ENCODE measurements around the gene MRC1. TPM values are rescaled to one million over a fixed set of nuclear protein-coding genes. Genes with fewer than 3 reads are reported as not detected.
A peak's percentile ranks its signal among the peaks of the same experiment; 100 is the strongest.

Gene MRC1
- total RNA-seq, 1 experiment from 2014 or later: 0.07 TPM

GRCh38 chr10:17781856-17782255 lies 27.3 kb upstream of the MRC1 start:
- TF ChIP-seq EZH2 (IDR thresholded peaks at IDR 0.05; ENCODE audit: low read depth): no peak
- TF ChIP-seq, protein P1, sequence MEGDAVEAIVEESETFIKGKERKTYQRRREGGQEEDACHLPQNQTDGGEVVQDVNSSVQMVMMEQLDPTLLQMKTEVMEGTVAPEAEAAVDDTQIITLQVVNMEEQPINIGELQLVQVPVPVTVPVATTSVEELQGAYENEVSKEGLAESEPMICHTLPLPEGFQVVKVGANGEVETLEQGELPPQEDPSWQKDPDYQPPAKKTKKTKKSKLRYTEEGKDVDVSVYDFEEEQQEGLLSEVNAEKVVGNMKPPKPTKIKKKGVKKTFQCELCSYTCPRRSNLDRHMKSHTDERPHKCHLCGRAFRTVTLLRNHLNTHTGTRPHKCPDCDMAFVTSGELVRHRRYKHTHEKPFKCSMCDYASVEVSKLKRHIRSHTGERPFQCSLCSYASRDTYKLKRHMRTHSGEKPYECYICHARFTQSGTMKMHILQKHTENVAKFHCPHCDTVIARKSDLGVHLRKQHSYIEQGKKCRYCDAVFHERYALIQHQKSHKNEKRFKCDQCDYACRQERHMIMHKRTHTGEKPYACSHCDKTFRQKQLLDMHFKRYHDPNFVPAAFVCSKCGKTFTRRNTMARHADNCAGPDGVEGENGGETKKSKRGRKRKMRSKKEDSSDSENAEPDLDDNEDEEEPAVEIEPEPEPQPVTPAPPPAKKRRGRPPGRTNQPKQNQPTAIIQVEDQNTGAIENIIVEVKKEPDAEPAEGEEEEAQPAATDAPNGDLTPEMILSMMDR (conservative IDR thresholded peaks at IDR 0.05): no peak
- POLR2A ChIA-PET (ENCODE audit: unreplicated experiment): no interaction called here
- no peaks in the 10 kb centered on the region for H3F3A ChIP-seq (ENCODE audit: insufficient read depth, low read depth)
- H3K4me2 ChIP-seq: no peak overlapping the region
- DNase-seq: no peak
- H3K36me3 ChIP-seq (ENCODE audit: low read depth): no peaks in the 10 kb centered on the region
- H3K4me3 ChIP-seq: no peak overlapping the region
- H3K79me2 ChIP-seq (ENCODE audit: low read depth): no peaks in the 10 kb centered on the region
- H3K4me1 ChIP-seq (replicated peaks; ENCODE audit: insufficient read depth): no peaks in the 10 kb centered on the region
- no TSS peak for BruUV-seq (replicated peaks)
- H3K27me3 ChIP-seq (ENCODE audit: insufficient read depth, low read depth): no peaks in the 10 kb centered on the region
- CTCF ChIA-PET: no interaction called here
- no peaks in the 10 kb centered on the region for H4K20me1 ChIP-seq (ENCODE audit: insufficient read depth)
- intact Hi-C loops (cut with micrococcal nuclease; ENCODE audit: unreplicated experiment): loop anchor here (5.0 kb wide), 2 partner anchors 40 to 140 kb away; partner anchors contain the start of gene STAM
- H3K27ac ChIP-seq: no peak overlapping the region
- H3K9me2 ChIP-seq (ENCODE audit: insufficient read depth): no peaks in the 10 kb centered on the region
- no peak overlapping the region for H2AFZ ChIP-seq
- no peaks in the 10 kb centered on the region for H3K9me3 ChIP-seq (ENCODE audit: insufficient read depth, low read depth)

- no peaks in the 10 kb centered on the region for H3K9me3 ChIP-seq (ENCODE audit: insufficient read depth, low read depth)
- POLR2A ChIA-PET (ENCODE audit: unreplicated experiment): interaction anchor here (1.0 kb wide), 1 partner anchor 139 kb away, joined by 6 read pairs; the partner anchor contains the start of gene STAM
- no peaks in the 10 kb centered on the region for H3K79me2 ChIP-seq (ENCODE audit: low read depth)
- H3K4me2 ChIP-seq: no peak overlapping the region
- H3K36me3 ChIP-seq (ENCODE audit: low read depth): no peaks in the 10 kb centered on the region
- no peak for TF ChIP-seq EZH2 (IDR thresholded peaks at IDR 0.05; ENCODE audit: low read depth)
- TF ChIP-seq, protein P1 (conservative IDR thresholded peaks at IDR 0.05): no peak
- no peaks in the 10 kb centered on the region for H3F3A ChIP-seq (ENCODE audit: insufficient read depth, low read depth)
- intact Hi-C loops (cut with micrococcal nuclease; ENCODE audit: unreplicated experiment): loop anchor here (5.0 kb wide), 2 partner anchors 41 to 141 kb away; partner anchors contain the start of gene STAM
- no peaks in the 10 kb centered on the region for H3K27me3 ChIP-seq (ENCODE audit: insufficient read depth, low read depth)
- H2AFZ ChIP-seq: no peak overlapping the region
- H3K4me3 ChIP-seq: no peak overlapping the region
- no TSS peak for BruUV-seq (replicated peaks)
- CTCF ChIA-PET: no interaction called here
- H3K27ac ChIP-seq: no peak overlapping the region
- H3K4me1 ChIP-seq (replicated peaks; ENCODE audit: insufficient read depth): peaks cover 9% of the 10 kb centered on the region
- DNase-seq: peak in 1 of 2 experiments; percentile 59
- no peaks in the 10 kb centered on the region for H3K9me2 ChIP-seq (ENCODE audit: insufficient read depth)
- no peaks in the 10 kb centered on the region for H4K20me1 ChIP-seq (ENCODE audit: insufficient read depth)
Observed at GRCh38 chr10:17782921-17783665, 26.1 kb upstream of the MRC1 start.

DNA sequence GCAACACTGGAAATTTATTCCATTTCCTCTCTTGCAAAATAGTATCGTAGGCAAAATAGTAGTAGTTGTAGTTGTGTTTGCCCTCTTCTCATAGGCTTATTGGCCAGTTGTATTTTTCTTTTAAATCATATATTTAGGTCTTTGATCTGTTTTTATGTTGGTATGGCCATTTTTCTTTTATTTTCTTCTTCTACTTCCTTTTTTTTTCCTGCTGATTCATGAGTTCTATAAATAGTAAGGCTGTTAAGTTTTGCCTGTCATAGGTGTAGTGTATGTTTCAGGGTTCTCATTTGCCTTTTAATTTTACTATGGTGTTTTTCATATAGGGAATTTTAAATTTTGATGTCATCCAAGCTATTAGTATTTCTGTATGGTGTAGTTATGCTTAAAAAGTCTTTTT lies 25.4 kb upstream of the MRC1 start:
- DNase-seq: no peak
- H3K9me2 ChIP-seq (ENCODE audit: insufficient read depth): no peaks in the 10 kb centered on the region
- TF ChIP-seq, protein P1 (conservative IDR thresholded peaks at IDR 0.05): no peak
- TF ChIP-seq EZH2 (IDR thresholded peaks at IDR 0.05; ENCODE audit: low read depth): no peak
- ChIA-PET POLR2A (ENCODE audit: unreplicated experiment) (interaction anchor here (1.0 kb wide), 1 partner anchor 140 kb away, joined by 6 read pairs; the partner anchor contains the start of gene STAM), CTCF (no interaction called here)
- no peak overlapping the region for H3K4me3 ChIP-seq
- no peak overlapping the region for H3K4me2 ChIP-seq
- H3K27me3 ChIP-seq (ENCODE audit: insufficient read depth, low read depth): no peaks in the 10 kb centered on the region
- no peaks in the 10 kb centered on the region for H3K9me3 ChIP-seq (ENCODE audit: insufficient read depth, low read depth)
- H3K79me2 ChIP-seq (ENCODE audit: low read depth): no peaks in the 10 kb centered on the region
- H3F3A ChIP-seq (ENCODE audit: insufficient read depth, low read depth): no peaks in the 10 kb centered on the region
- peaks cover 9% of the 10 kb centered on the region for H3K4me1 ChIP-seq (replicated peaks; ENCODE audit: insufficient read depth)
- no peak overlapping the region for H3K27ac ChIP-seq
- H2AFZ ChIP-seq: no peak overlapping the region
- no TSS peak for BruUV-seq (replicated peaks)
- intact Hi-C loops (cut with micrococcal nuclease; ENCODE audit: unreplicated experiment): loop anchor here (5.0 kb wide), 2 partner anchors 41 to 141 kb away; partner anchors contain the start of gene STAM
- H3K36me3 ChIP-seq (ENCODE audit: low read depth): no peaks in the 10 kb centered on the region
- no peaks in the 10 kb centered on the region for H4K20me1 ChIP-seq (ENCODE audit: insufficient read depth)
